OCI-LY1 (cell line): ENCODE results near the gene TNIP2.

ENCODE experiments used
- EZH2 ChIP-seq: fragments of 200-600 bp; sonication (generic), shearing (Covaris generic); IDR thresholded peaks from 2 replicates; pipeline ENCODE4 v1.8.0; 2017; ENCODE audit warnings: borderline replicate concordance, mixed run types, mild to moderate bottlenecking, antibody characterized with exemption, low read length, moderate library complexity, mixed read lengths
- TF ChIP-seq, protein P1 (sequence below): fragments of 200-600 bp; sonication (generic), shearing (Covaris generic); IDR thresholded peaks from 2 replicates; pipeline ENCODE4 v1.5.1; 2017; ENCODE audit warnings: mild to moderate bottlenecking, antibody characterized with exemption, low read length, moderate library complexity, mixed read lengths

DNA sequence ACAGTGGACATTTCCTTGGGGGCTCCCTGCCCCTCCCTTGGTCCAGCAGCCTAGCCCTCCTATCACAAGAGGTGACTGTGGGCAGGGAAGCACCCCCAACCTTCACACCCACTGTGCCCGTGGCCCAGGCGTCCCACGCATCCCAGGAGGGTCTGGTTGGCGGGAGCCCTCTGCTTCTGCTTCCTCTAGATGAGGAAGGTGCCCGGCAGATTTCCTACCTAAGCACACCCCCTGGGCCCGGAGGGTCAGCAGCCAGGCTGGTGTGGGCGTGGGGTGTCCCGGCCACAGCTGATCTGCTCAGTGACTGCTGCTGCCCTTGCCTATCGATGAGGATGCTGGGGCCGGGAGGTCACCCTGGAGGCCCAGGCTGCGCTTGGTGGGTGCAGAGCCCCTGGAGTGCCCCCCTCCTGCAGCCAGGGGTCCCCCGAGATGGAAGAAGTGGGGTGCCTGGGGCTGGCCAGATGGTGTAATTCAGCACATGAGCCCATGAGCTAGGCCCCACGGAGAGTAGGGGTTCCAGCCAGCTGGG is 48.9 kb upstream of the TNIP2 start:
- TF ChIP-seq, protein P1, sequence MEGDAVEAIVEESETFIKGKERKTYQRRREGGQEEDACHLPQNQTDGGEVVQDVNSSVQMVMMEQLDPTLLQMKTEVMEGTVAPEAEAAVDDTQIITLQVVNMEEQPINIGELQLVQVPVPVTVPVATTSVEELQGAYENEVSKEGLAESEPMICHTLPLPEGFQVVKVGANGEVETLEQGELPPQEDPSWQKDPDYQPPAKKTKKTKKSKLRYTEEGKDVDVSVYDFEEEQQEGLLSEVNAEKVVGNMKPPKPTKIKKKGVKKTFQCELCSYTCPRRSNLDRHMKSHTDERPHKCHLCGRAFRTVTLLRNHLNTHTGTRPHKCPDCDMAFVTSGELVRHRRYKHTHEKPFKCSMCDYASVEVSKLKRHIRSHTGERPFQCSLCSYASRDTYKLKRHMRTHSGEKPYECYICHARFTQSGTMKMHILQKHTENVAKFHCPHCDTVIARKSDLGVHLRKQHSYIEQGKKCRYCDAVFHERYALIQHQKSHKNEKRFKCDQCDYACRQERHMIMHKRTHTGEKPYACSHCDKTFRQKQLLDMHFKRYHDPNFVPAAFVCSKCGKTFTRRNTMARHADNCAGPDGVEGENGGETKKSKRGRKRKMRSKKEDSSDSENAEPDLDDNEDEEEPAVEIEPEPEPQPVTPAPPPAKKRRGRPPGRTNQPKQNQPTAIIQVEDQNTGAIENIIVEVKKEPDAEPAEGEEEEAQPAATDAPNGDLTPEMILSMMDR = no peak
- no peak for TF ChIP-seq EZH2
